ENCODE measurements around the gene CDH23. TPM values are rescaled to one million over a fixed set of nuclear protein-coding genes. Genes with fewer than 3 reads are reported as not detected.

The CDH23 gene
- polyA plus RNA-seq, 1 donor (not counting 4 experiments of a cell fraction or from before 2014, with no cell fraction given), result 0.01 TPM

DNA sequence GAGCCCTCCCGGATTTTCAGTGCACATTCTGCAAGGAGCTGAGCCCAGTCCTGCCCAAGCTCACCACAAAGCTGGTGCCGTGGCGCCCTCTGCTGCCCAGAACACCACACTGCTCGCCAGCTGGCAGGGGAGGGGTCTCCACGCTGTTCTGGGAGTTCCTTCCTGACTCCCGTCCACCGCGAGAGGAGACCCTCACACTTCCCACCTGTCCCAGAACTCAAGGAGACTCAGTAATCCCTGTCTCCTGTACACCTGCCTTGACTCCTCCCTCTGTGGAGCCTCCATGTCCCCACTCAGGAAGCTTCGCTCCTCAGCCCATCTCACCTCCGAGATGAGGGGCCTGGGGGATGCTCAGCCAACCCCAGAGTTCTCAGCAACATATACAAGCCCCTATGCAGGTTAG lies 311.6 kb downstream of the CDH23 start:
- H3K4me2 ChIP-seq (ENCODE audit: control insufficient read depth, extremely low read depth, insufficient read depth, low read depth, low read length), result no peak overlapping the region
- dilution Hi-C loops (cut with MboI; ENCODE audit: extremely low pct_ligation_motif_present, low sequenced_read_pairs), result no loop called here
- FAIRE-seq (no peak), DNase-seq (ENCODE audit: low read depth, low spot score) (no peak)
- H3K27ac ChIP-seq (ENCODE audit: control insufficient read depth, insufficient read depth, low read length), result no peak overlapping the region
- H3K9me1 ChIP-seq (ENCODE audit: control insufficient read depth, extremely low read depth, insufficient read depth, low read length), result no peaks in the 10 kb centered on the region
- TF ChIP-seq, protein P1, sequence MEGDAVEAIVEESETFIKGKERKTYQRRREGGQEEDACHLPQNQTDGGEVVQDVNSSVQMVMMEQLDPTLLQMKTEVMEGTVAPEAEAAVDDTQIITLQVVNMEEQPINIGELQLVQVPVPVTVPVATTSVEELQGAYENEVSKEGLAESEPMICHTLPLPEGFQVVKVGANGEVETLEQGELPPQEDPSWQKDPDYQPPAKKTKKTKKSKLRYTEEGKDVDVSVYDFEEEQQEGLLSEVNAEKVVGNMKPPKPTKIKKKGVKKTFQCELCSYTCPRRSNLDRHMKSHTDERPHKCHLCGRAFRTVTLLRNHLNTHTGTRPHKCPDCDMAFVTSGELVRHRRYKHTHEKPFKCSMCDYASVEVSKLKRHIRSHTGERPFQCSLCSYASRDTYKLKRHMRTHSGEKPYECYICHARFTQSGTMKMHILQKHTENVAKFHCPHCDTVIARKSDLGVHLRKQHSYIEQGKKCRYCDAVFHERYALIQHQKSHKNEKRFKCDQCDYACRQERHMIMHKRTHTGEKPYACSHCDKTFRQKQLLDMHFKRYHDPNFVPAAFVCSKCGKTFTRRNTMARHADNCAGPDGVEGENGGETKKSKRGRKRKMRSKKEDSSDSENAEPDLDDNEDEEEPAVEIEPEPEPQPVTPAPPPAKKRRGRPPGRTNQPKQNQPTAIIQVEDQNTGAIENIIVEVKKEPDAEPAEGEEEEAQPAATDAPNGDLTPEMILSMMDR (optimal IDR thresholded peaks at IDR 0.05 in 1 of 3, IDR thresholded peaks at IDR 0.05 in 1 of 3, conservative IDR thresholded peaks at IDR 0.05 in 1 of 3; ENCODE audit: extremely low read depth in 1 of 3, insufficient read depth in 2 of 3, low read length in 3 of 3), result peak; percentile 86 to 96 (median 95)
- no peak for TF ChIP-seq EZH2 (IDR thresholded peaks at IDR 0.05; ENCODE audit: low read length)
- peaks cover 16% of the 10 kb centered on the region for H3K4me1 ChIP-seq (ENCODE audit: control insufficient read depth, extremely low read depth, insufficient read depth, low read length)
- H3K36me3 ChIP-seq (ENCODE audit: control insufficient read depth in 2 of 2, extremely low read depth in 1 of 2, insufficient read depth in 2 of 2, low read length in 2 of 2), result no peaks in the 10 kb centered on the region
- H2AFZ ChIP-seq (ENCODE audit: control insufficient read depth, low read length), result no peak overlapping the region
- no peaks in the 10 kb centered on the region for H3K79me2 ChIP-seq (ENCODE audit: control insufficient read depth, insufficient read depth, low read length)
- H4K20me1 ChIP-seq (ENCODE audit: control insufficient read depth, extremely low read depth, insufficient read depth, low read length), result no peaks in the 10 kb centered on the region
- no peaks in the 10 kb centered on the region for H3K9me3 ChIP-seq (ENCODE audit: control insufficient read depth, low read depth, low read length)
- no peak overlapping the region for H3K4me3 ChIP-seq (ENCODE audit: control insufficient read depth in 2 of 3, extremely low read depth in 1 of 3, insufficient read depth in 2 of 3, low read depth in 1 of 3, low read length in 3 of 3)
- no peaks in the 10 kb centered on the region for H3K27me3 ChIP-seq (ENCODE audit: control insufficient read depth, extremely low read depth, insufficient read depth, low read length)
- H3K9ac ChIP-seq (ENCODE audit: control insufficient read depth, extremely low read depth, insufficient read depth, low read length), result no peak overlapping the region

DNA sequence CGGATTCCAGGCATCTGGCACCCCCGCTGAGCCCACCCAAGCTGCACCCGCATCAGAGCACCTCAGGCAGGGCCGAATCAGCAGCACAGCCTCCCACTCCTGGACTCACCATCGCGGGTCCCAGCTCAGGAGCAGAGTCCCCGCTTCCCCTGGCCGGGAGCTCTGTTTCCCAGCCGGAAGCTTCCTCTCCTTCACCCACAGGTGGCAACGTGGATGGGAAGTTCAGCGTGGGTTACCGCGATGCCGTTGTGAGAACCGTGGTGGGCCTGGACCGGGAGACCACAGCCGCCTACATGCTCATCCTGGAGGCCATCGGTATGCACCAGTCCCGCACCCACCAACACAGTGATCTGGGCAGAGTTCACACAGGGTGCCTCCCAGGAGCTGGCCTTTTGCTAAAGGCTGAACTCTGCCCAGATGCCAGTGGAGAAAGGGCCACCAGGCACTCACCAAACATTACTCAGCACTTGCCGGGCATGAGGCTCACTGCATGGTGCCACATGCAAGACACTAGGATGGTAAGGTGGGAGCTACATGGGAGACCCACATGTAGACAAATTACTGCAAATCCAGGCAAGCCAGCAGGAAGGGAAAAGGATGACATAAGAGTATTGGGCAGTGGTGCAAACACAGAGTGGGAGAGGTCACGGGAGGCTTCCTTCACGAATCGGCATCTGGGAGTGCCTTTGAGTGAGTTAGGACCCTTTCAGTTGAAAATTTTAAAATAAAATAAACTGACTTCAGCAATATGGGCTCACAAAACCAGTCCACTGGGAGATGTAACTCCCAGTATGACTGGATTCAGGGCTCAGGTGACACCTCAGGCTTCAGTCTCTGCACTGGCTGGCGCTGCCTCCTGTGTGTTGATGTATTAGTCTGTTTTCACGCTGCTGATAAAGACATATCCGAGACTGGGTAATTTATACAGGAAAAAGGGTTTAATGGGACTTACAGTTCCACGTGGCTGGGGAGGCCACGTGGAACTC lies 312.5 kb downstream of the CDH23 start:
- Histone ChIP-seq H3K4me1 (ENCODE audit: control insufficient read depth, extremely low read depth, insufficient read depth, low read length) (peaks cover 24% of the 10 kb centered on the region), H3K4me3 (ENCODE audit: control insufficient read depth in 2 of 3, extremely low read depth in 1 of 3, insufficient read depth in 2 of 3, low read depth in 1 of 3, low read length in 3 of 3) (no peak overlapping the region), H4K20me1 (ENCODE audit: control insufficient read depth, extremely low read depth, insufficient read depth, low read length) (no peaks in the 10 kb centered on the region), H3K9ac (ENCODE audit: control insufficient read depth, extremely low read depth, insufficient read depth, low read length) (no peak overlapping the region), H3K4me2 (ENCODE audit: control insufficient read depth, extremely low read depth, insufficient read depth, low read depth, low read length) (no peak overlapping the region), H3K36me3 (ENCODE audit: control insufficient read depth in 2 of 2, extremely low read depth in 1 of 2, insufficient read depth in 2 of 2, low read length in 2 of 2) (no peaks in the 10 kb centered on the region), H3K27ac (ENCODE audit: control insufficient read depth, insufficient read depth, low read length) (no peak overlapping the region), H2AFZ (ENCODE audit: control insufficient read depth, low read length) (no peak overlapping the region), H3K79me2 (ENCODE audit: control insufficient read depth, insufficient read depth, low read length) (no peaks in the 10 kb centered on the region), H3K9me3 (ENCODE audit: control insufficient read depth, low read depth, low read length) (no peaks in the 10 kb centered on the region), H3K9me1 (ENCODE audit: control insufficient read depth, extremely low read depth, insufficient read depth, low read length) (no peaks in the 10 kb centered on the region), H3K27me3 (ENCODE audit: control insufficient read depth, extremely low read depth, insufficient read depth, low read length) (no peaks in the 10 kb centered on the region)
- TF ChIP-seq, protein P1 (optimal IDR thresholded peaks at IDR 0.05 in 1 of 3, IDR thresholded peaks at IDR 0.05 in 1 of 3, conservative IDR thresholded peaks at IDR 0.05 in 1 of 3; ENCODE audit: extremely low read depth in 1 of 3, insufficient read depth in 2 of 3, low read length in 3 of 3), result peak in 1 of 3 experiments; percentile 8
- TF ChIP-seq EZH2 (IDR thresholded peaks at IDR 0.05; ENCODE audit: low read length), result no peak
- no peak for FAIRE-seq
- dilution Hi-C loops (cut with MboI; ENCODE audit: extremely low pct_ligation_motif_present, low sequenced_read_pairs), result no loop called here
- DNase-seq (ENCODE audit: low read depth, low spot score), result no peak
